HG02970 (cell line): ENCODE results near the gene C3orf38.
"Not testable (repeated sequence)": the region's sequence is repeated elsewhere in the genome, so short reads cannot be mapped to it uniquely, and the experiment has no call there.

Source experiments
- ATAC-seq: cut with Tn5 transposase; IDR thresholded peaks from one replicate; pipeline ENCODE4 v1.9.1; 2021; ENCODE audit warnings: mild to moderate bottlenecking, moderate library complexity, moderate number of reproducible peaks; ENCODE audit not compliant: unreplicated experiment, low FRiP score

C3orf38 gene

DNA sequence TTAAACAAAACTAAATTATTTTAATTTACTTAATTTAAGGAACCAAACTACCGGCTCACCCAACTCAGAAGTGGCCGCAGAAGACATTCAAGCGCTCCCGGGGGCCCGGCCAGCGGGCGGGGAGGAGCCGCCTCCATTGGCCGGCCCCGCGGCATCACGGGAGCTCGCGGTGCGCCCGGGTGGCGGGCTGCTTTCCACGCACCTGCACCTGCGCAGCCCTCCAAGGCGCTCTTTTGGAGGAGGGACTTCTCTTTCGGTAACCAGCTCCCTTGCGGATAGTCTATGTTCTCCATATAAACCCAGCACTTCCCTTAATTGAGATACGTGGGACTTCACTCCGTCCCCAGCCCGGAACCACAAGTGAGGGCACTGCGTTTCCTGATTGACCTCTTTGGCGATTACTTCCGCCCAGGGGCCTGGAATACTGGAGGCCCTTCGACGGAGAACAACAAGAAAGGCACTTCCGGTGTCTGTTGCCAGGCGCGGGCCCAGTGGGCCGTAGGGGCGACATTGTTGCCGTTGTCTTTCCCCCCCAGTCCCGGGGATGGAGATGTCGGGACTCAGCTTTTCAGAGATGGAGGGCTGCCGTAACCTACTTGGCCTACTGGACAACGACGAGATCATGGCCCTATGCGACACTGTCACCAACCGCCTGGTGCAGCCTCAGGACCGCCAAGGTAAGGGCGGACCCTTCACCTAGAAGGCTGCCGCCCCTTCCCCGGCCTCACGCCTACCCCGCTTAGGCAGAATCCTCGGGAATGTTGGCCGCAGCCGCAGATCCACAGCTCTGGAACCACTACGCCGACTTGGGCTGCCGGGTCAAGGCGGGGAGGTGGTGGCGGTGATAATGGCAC lies at the start of gene C3orf38:
C3orf38 (plus strand) TSS at position 451 of the 854 bp plus-strand sequence; CDS start at position 545, 94 bp downstream.
- ATAC-seq = peak; percentile 83

DNA sequence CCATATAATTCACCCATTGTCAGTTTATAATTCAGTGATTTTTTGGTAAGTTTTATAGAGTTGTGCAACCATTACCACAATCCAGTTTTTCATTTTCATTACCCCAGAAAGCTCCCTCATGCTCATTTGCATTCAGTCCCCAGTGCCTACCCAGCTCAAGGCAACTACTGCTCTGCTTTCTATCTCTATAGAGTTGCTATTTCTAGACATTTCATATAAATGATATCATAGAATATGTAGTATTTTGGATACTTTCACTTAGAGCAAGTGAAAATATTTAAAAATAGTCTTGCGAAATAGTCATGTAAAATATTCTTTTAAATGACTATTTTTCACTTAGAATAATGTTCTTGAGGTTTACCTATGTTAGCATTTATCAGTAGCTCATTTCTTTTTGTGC lies 48.6 kb upstream of the C3orf38 start:
- no peak for ATAC-seq

DNA sequence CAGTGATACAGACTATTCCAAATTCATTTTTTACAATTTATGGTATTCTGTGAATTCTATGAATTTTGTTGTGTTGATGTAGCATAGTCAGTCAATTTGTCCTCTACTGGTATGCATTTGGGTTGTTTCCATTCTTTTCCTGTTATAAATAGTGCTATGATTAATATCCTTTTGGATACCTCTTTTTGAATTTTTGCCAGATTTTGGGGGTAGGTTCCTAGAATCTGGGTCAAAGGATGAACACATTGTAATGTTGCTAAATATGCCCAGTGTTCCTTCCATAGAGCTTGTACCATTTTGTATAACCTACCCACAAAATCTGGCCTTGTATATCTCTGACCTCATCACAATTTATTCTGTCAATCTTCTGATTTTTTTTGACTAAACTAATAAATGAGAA lies 44.4 kb upstream of the C3orf38 start:
- ATAC-seq = no peak

DNA sequence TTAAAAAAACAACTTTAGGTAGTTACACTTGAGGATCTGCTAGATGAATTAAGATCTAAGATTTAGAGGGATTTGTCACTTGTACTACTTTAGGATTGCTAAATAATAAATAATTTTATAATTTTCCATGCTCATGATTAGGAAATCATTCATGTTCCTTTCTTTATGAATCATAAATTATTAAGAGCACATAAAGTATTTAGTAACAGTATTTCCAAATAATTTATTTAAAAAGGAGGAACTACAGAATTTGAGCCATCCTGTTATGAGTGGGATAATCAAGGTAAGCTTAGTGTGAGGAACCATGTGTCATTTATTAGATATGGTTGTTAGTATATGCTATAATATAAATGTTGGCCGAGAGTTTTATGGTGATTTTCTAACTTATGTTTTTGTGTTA lies 37.5 kb upstream of the C3orf38 start:
- ATAC-seq = no peak

DNA sequence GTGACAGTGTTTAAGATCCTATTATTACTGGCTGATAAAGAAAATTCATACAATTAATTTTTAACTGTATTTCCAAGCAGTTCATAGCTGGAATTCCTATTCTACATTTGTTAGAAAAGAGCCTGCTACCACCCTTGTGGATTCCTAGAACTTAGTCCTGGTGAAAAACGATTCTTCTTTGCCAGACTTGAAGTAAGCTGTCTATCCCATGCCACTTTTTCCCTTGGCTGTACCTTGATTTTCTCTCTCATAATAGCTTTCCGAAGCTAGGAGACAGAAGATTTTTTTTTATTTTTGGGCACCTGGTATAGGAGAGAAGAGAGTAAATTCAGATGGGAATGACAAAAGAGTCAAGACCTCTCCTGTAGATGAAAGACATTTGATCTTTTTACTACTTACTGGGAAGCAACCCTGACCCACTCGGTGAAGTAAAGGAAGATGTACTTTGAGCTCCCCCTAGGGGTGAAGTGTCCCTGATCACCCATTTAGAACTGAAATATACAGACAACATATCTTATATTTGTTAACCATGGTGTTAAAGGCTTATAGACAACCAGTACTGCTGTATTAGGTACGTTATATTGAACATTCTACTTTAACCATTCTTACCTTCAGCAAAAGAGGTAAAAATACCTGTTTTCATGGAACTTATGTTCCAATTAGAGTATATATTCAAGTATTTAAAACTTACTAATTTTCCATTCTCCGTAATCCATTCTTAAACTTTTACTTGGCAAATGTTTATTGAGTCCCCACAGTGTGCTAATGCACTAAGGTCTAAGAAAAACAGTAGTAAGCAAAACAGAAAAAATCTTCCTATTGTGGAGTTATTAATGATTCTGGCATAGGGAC lies 36.2 kb upstream of the C3orf38 start:
- peak; percentile 75 for ATAC-seq

DNA sequence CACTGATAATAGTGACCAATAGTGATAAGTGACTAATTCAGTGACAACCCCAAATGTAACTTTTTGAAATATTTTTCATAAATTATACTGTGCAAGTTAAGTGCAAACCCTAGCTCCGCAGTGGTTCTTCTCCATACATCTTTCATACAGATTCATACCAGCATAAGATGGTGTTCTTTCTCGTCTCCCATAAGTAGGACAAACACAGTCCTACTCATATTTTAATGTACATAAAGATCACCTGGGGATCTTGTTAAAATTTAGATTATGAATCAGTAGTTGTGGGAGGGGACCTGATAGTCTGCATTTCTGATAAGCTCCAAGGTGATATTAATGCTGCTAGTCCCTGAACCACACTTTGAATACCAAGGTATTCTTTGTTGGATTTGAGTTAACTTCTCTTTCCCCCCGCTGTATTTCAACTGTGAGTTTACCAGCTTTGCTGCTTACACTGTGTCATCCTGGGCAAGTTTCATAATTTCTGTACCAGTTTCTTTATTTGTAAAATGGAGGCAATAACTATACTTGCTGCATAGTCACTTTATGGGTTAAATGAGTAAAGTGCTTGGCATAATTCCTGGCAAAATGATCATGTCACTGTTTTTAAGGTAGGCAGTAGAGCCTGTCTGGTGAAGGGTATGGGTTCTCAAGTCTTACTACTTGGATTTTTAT lies 34.7 kb upstream of the C3orf38 start:
- ATAC-seq = no peak

DNA sequence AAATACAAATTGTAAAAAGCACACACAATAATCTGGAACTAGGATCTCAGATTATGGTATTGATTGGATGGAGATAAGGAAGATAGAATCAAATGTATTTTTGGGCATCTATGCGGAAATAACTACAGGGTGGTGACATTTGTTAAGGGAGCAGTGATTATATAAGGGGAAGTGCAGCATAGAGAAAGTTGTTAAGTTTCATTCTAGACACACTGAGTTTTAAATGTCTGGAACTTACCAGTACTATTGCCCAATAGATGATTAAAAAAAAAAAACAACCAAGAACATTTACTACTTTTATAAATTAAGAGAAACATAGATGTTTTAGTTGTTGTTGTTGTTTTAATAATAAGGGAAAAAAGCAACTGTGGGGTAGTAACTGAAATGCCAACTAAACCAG lies 32.1 kb upstream of the C3orf38 start:
- no peak for ATAC-seq

DNA sequence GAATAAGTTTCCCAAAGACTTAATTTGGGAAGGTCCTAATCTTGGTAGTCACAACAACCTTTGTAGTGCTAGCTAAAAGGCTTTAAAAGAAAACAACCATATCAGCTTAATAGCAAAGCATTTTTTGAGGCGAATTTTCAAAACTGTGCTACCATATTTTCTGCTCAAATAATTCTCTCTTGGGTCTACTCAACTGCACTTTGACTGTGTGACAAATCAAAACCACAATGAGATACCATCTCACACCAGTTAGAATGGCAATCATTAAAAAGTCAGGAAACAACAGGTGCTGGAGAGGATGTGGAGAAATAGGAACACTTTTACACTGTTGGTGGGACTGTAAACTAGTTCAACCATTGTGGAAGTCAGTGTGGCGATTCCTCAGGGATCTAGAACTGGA lies 31.2 kb upstream of the C3orf38 start:
- not testable (repeated sequence) for ATAC-seq

DNA sequence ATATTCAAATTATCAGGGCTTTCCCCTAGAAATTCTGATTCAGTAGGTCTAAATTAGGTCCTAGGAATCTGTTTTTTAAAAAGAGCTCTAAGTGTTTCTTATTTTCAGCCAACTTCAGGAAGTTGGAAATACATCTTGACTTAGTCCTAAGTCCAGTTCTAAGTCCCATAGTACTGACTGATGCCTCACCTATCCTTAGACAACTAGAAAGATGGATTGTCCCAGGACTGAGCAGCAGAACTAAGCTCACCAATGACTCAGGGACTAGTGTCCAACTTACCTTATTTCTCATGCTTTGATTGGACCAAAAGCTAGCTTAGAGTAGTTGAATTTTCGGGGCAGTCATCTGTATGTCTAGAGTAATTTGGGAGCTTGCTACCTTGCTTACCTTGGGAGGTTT lies 26.2 kb upstream of the C3orf38 start:
- no peak for ATAC-seq

DNA sequence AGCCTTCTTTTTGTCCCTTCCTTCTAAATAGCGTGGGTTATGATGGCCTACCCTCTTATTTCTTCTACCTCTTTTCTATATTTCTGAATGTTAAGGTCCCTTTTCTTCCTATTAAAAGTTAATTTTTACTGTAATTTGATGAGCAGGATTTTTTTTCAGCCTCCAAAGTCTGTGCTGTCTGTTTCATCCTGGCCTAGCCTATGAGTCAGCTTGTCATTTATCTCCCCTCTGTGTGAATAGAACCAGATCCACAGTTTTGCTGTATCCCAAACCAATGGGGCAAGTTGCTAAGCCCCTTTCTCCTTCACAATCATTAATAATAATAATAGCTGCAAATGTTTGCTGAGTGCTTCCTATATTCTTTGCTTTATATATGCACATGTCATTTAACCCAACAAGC lies 18.1 kb upstream of the C3orf38 start:
- ATAC-seq = no peak

DNA sequence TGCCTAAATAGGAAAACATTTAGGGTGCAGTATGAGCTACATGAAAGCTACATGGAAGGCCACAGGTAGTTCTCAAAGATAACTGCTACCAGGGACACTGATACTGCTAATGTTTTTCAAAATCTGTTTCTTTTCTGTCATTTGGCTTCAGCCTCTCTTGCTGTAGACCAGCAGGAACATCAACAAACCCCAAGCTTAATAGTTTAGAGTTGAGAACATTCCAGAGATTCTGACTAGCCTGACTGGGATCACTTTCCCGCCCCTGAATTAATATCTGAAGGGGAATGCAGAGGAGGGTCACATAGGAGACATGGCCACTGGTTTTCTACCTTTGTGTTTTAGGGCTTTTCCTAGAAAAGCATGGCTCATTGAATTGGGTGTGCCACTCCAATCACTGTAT lies 16.9 kb upstream of the C3orf38 start:
- ATAC-seq = no peak

DNA sequence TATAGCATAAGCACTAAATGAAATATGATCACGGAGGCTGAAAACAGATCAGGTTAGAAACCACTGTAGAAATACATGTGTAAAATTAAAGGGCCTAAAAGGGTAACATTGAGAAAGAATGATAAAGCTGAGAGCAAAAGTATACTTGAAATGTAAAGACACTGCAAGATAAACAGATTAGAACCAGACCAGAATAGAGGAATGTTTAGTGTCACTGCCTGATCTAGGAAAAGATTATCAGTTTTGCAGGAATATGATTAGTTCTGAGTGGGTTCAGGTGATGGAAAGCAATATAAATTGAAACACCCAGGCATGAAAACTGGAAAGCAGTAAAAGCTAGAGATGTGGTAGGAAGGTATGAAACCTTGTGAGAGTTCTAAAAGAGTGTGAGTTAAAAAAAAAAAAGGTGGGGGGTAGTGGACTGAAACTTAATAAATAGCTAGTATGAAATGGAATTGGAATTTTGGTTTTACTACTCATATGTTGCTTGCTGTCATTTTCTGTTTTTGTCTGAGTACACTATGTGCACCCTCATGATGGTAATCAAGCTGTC lies 16.0 kb upstream of the C3orf38 start:
- no peak for ATAC-seq

DNA sequence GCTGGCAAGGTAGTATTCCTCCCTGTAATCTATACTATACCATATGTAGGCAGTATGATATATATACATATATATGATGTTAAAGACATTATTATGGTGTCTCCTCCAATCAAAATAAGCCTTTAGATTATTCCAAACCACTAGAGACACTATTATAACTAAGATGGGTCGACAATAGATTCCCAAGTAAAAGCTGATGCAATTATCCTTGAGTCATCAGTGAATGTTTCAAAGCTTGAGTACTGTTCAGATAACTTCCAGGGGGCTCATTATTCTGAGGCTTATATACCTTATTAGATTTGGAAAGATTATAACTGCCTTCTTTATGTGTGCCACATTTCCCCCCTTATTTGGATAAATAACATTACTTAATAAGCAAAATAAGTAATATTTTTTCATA lies 11.9 kb upstream of the C3orf38 start:
- ATAC-seq = no peak

DNA sequence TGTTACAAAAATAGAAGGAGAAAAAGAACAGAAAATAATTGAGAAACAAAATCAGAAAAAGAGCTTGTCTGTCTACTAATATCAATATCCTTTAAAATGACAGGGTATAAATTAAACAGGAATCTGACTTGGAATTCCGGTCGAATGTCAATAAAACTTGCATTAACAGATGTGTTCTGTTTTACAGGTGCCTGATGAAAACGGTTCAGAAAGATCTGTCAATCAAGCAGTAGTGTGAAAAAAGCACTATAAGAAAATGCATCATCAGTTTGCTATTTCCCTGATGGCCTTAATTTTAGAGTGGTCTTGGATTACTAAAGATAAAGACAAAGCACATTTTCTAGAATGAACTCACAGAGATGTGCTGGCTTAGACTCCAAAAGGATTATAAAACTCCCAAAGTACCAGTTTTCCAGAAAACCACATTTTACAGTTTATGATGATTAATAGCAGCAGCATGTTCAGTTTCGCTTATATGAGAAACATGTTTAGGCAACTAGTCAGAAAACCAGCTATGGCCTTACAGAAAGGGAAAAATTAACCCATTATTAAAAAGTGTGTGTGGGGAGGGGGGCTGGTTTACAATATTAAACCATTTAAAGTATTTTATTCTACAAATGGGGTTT lies 8.2 kb upstream of the C3orf38 start:
- no peak for ATAC-seq

DNA sequence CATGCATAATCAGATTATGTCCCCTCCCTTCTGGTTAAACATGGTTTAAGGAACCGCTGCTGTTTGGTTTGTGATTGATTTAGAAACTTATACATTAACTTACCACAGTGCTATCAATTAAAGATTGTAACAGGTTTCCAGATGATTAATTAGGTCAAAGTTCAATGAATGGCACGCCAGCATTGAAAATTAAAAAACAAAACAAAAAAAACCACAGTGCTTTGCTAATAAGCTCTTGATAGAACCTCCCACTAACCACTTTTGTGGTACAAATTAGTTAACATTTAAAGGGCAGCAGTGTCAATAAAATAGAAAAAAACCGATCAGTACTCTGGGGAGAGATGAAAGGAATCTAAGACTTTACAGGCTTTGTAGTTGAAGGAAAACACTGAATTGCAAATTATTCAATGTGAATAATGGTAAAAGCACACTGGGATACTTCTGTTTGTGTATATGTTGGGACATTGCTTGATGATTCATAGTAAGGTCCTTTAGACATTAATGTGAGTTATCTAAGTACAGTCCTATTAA lies 7.6 kb upstream of the C3orf38 start:
- no peak for ATAC-seq

DNA sequence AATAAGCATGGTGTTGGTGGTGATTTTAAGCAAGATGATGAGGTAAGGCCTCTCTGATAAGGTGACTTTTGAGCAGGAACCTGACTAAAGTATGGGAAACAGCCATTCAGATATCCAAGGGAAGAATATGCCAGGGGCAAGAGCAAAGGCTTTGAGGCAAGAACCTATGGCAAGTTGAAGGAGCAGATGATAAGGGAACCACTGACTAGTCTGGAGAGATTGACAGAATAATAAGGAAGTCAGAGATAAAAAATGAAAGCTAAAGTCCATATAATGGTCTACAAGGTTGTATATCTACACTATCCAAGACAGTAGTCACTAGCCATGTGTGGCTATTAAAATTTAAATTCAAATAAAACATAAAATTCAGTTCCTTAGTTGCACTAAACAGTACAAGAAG lies 2.5 kb upstream of the C3orf38 start:
- no peak for ATAC-seq

DNA sequence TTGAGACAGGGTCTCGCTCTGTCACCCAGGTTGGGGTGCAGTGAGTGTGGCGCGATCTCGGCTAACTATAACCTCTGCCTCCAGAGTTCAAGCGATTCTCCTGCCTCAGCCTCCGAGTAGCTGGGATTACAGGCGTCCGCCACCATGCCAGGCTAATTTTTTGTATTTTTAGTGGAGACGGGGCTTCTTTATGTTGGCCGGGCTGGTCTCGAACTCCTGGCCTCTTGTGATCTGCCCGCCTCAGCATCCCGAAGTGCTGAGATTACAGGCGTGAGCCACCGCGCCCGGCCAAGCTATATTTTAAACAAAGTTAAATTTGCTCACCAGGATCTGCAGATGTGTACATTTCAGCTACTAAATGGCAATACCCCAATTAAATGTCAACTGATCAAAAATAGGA lies 1.1 kb upstream of the C3orf38 start:
- ATAC-seq = no peak

DNA sequence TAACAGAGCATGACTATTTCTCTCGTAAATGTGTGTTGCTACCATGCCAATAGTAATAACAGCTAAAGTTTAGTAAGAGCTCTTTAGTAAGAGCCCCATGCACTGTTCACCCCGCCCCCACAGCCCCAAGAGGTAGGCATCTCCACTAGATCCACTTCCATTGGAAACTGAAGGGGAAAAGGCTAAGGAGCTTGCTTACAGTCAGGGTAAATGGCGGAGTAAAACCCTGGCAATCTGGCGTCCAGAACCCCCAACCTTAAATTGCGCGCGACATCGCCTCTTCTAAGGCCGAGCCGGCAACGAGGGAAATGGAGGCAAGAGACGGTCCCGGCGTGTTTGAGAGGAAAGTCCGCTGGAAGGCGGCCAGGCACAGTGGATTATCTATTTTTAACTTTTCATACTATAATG lies 654 bp upstream of the C3orf38 start:
- peak; percentile 8 for ATAC-seq

DNA sequence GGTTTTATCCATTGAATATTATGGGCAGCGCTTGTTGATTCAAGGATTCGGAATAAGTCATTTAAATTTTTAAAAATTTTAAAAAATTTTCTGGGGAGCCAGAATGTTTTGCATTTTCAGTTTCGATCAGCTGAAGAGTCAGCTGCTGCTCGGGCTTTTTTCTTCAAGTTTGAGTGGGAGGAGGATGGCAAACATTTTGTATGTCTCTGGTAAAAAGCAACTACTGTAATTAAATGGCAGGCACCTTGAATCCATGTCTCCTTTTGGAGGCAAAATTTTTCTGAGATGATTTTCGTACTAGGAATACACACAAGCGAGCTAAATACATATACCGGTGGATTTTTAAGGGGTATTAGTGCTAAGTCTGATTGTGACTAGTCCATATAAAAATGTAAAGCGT lies 612 bp downstream of the C3orf38 start:
- peak; percentile 22 for ATAC-seq

DNA sequence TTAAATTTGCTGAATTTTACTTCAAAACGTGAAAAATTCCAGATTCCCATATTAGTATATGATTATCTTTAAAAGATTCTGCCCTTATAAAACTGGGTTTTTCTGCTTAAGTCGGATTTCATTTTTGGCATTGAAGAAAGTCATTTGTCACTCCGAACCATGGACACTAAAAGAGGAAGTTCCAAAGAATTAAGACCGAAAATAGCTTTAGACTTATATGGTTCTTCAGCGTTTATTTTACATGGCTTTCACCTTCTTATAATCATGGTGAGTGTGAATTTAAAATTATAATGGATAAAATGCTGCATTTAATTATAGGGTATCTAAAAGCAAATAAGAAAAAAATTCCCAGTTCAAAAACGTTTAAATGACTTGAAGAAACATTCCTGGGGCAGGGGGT lies 1.0 kb downstream of the C3orf38 start:
- no peak for ATAC-seq
